Neutrophil (primary cell): ENCODE data around the gene GPC6.

Experiments
- H3K27ac ChIP-seq: fragments of 200-600 bp; sonication (generic); 2 replicates; pipeline ENCODE4 v1.5.1; 2016; ENCODE audit warnings: mild to moderate bottlenecking, moderate library complexity
- H3K27me3 ChIP-seq: fragments of 200-600 bp; sonication (generic); 2 replicates; pipeline ENCODE4 v1.6.0; 2016; ENCODE audit warnings: mild to moderate bottlenecking
- H3K36me3 ChIP-seq: fragments of 200-600 bp; sonication (generic); 2 replicates; pipeline ENCODE4 v1.5.1; 2017
- H3K4me1 ChIP-seq, 2 experiments: fragments of 200-600 bp in 1 of 2; sonication (generic) in 1 of 2; 1 replicate in 1 of 2; 2 replicates in 1 of 2; pipeline versions ENCODE4 v1.5.1 to v1.6.1; 2013 to 2016; ENCODE audit warnings: low read depth in 1 of 2, low read length in 1 of 2, mild to moderate bottlenecking in 1 of 2, moderate library complexity in 1 of 2; ENCODE audit not compliant: control insufficient read depth in 1 of 2, insufficient read depth in 1 of 2
- H3K4me3 ChIP-seq, 2 experiments: fragments of 200-600 bp in 1 of 2; sonication (generic) in 1 of 2; 1 replicate in 1 of 2; 2 replicates in 1 of 2; pipeline ENCODE4 v1.5.1; 2013 to 2016; ENCODE audit warnings: low read depth in 1 of 2, low read length in 1 of 2, mild to moderate bottlenecking in 1 of 2, moderate library complexity in 1 of 2
- H3K9me3 ChIP-seq: fragments of 200-600 bp; sonication (generic); 2 replicates; pipeline ENCODE4 v1.5.1; 2016
- TF ChIP-seq, protein P1 (sequence below): fragments of 200-600 bp; sonication (generic); IDR thresholded peaks from 2 replicates; pipeline ENCODE4 v1.5.1; 2016; ENCODE audit warnings: antibody characterized with exemption

GPC6 gene

DNA sequence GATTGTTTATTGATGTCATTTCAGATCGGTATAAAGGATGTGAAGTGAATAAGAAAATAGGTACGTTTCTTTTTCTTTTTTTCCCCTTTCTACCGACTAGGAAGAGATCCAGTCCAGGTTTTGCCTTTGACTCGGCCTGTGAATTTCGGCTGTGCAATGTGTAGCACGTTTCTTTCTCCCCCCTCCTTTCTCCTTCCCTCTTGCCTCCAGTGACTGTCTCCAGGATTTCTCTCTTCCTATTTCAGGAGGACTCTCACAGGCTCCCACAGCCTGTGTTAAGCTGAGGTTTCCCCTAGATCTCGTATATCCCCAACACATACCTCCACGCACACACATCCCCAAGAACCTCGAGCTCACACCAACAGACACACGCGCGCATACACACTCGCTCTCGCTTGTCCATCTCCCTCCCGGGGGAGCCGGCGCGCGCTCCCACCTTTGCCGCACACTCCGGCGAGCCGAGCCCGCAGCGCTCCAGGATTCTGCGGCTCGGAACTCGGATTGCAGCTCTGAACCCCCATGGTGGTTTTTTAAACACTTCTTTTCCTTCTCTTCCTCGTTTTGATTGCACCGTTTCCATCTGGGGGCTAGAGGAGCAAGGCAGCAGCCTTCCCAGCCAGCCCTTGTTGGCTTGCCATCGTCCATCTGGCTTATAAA is at the start of gene GPC6:
GPC6 (plus strand) TSS at position 185 of the 657 bp plus-strand sequence.
- Histone ChIP-seq H3K27me3 (peaks cover 59% of the 10 kb centered on the region), H3K9me3 (no peaks in the 10 kb centered on the region), H3K4me3 (no peak within 1 kb of the TSS), H3K27ac (no peak within 1 kb of the TSS), H3K4me1 (no peaks in the 10 kb centered on the region), H3K36me3 (no peaks in the 10 kb centered on the region)
- TF ChIP-seq, protein P1, sequence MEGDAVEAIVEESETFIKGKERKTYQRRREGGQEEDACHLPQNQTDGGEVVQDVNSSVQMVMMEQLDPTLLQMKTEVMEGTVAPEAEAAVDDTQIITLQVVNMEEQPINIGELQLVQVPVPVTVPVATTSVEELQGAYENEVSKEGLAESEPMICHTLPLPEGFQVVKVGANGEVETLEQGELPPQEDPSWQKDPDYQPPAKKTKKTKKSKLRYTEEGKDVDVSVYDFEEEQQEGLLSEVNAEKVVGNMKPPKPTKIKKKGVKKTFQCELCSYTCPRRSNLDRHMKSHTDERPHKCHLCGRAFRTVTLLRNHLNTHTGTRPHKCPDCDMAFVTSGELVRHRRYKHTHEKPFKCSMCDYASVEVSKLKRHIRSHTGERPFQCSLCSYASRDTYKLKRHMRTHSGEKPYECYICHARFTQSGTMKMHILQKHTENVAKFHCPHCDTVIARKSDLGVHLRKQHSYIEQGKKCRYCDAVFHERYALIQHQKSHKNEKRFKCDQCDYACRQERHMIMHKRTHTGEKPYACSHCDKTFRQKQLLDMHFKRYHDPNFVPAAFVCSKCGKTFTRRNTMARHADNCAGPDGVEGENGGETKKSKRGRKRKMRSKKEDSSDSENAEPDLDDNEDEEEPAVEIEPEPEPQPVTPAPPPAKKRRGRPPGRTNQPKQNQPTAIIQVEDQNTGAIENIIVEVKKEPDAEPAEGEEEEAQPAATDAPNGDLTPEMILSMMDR = no peak

DNA sequence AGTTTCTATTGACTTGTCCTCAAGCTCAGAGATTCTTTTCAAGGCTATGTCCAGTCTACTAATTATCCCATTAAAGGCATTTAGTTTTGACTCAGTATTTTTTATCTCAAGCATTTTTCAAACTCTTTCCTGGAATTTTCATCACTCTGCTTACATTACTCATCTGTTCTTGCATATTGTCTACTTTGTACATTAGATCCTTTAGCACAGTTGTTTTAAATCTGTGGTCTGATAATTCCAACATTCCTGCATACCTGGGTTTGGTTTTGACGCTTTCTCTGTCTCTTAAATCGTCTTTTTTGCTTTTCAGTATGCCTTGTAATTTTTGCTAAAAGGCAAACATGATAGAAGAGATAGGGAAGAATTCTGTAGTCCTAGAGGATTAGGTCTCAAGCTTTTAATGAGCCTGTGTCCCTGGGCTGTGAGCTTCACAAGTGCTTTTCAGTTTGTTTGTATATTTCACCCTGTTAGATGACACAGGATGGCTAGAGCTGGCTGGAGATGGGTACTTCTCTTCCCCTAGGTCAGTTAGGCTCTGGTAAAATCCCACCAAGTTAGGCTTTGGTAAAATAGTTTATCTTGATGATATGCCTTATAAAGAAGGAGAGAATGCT is 46.1 kb upstream of the GPC6 start:
- H3K36me3 ChIP-seq = no peaks in the 10 kb centered on the region
- TF ChIP-seq, protein P1 = no peak
- H3K4me1 ChIP-seq = no peaks in the 10 kb centered on the region
- no peaks in the 10 kb centered on the region for H3K9me3 ChIP-seq
- H3K27ac ChIP-seq = no peak overlapping the region
- no peaks in the 10 kb centered on the region for H3K27me3 ChIP-seq
- no peak overlapping the region for H3K4me3 ChIP-seq

DNA sequence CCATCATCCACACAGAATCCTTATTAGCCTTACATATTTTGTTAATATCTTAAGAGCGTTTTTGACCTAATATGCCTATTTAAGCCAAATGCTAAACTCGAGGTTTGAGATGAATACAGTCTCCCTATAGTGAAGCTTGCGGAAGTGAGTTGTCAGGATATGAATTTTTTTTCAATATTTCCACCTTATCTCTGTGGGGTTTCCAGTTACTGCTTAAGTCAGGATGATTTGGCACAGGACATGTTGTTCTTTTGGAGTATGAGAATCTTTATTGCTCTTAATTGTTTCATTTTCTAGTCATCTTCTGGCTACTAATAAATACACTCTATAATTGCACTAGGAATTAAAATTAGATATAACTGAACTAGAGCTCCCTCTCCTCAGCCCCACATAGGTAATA is 44.2 kb upstream of the GPC6 start:
- no peak overlapping the region for H3K4me3 ChIP-seq
- TF ChIP-seq, protein P1 = no peak
- H3K27ac ChIP-seq = no peak overlapping the region
- H3K9me3 ChIP-seq = no peaks in the 10 kb centered on the region
- H3K4me1 ChIP-seq = no peaks in the 10 kb centered on the region
- H3K27me3 ChIP-seq = no peaks in the 10 kb centered on the region
- no peaks in the 10 kb centered on the region for H3K36me3 ChIP-seq

DNA sequence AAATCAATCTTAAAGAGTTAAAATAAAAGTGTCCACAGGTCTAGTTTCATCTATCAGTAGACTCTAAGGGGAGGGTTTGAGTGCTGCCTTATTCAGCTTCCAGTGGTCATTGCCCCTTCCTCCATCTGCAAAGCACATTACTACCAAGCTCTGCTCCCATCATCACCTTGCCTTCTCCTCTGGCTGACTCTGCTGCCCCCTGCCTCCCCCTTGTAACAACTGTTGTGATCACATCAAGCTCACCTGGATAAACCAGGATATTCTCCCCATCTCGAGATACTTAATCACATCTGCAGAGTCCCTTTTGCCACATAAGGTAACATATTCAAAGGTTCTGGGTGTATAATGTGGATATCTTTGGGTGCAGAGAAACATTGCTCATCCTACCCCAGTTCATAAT is 43.3 kb upstream of the GPC6 start:
- no peaks in the 10 kb centered on the region for H3K4me1 ChIP-seq
- TF ChIP-seq, protein P1 = no peak
- H3K9me3 ChIP-seq = no peaks in the 10 kb centered on the region
- H3K4me3 ChIP-seq = no peak overlapping the region
- no peaks in the 10 kb centered on the region for H3K27me3 ChIP-seq
- H3K27ac ChIP-seq = no peak overlapping the region
- H3K36me3 ChIP-seq = no peaks in the 10 kb centered on the region

DNA sequence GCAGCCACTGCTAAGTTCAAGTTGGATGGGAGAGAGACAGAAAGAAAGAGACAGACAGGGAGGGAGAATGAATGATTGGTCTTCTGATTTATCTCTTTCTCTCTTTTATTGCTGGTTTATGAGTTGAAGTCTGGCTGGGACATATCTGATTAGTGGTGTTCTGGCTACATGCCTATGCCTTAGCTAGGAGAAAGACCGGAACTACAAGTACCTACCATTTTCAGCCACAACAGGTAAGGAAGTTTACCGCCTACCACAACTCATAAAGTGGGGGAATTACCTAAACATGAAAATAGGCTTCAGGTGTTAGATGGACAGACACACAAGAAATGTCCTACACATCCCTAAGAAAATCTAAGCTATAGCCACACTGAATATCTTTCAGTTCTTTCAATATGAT is 36.6 kb upstream of the GPC6 start:
- Histone ChIP-seq H3K4me3 (no peak overlapping the region), H3K27me3 (no peaks in the 10 kb centered on the region), H3K9me3 (no peaks in the 10 kb centered on the region), H3K27ac (no peak overlapping the region), H3K4me1 (no peaks in the 10 kb centered on the region), H3K36me3 (no peaks in the 10 kb centered on the region)
- TF ChIP-seq, protein P1 = no peak
